Measurements from ENCODE around the gene CACNA1B.

The CACNA1B gene

DNA sequence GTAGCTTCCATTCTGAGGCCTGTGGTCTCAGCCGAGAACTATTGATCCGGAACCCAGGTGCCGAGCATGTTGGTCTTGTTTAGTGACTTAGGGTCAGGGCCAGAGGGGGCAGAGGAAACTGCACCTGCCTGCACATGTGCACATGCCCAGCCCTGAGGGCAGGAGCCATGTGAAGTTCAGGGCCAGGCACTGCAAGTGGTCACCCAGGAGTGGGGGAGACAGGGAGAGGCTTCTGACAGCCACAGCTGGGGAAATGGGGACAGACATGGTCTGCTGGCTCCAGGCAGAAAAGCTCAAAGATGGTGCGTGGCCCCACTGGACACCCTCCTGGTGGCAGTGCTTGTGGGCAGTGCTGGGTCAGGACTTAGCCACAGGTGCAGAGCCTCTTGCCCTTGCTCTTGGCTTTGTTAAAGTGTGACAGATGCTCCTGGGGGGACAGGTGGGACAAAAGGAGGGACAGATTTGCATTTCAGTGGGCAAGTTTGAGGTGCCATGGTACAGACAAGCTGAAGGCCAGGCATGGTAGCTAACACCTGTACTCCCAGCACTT, 134.4 kb downstream of the CACNA1B start:
- Histone ChIP-seq H3K4me2 (ENCODE audit: insufficient read depth, low read length) (no peak overlapping the region), H3K4me3 (ENCODE audit: low read depth in 1 of 2, low read length in 2 of 2) (no peak overlapping the region), H3K9me3 (ENCODE audit: insufficient read depth, low read length, severe bottlenecking) (no peaks in the 10 kb centered on the region), H3K4me1 (ENCODE audit: insufficient read depth, low read length) (no peaks in the 10 kb centered on the region), H2AFZ (ENCODE audit: low read depth, low read length) (no peak overlapping the region), H4K20me1 (ENCODE audit: insufficient read depth, low read length) (peaks cover 9% of the 10 kb centered on the region; the same call in 1 of the 2 replicates), H3K9ac (ENCODE audit: low read depth, low read length) (no peak overlapping the region), H3K27ac (ENCODE audit: low read length) (no peak overlapping the region), H3K36me3 (ENCODE audit: insufficient read depth, low read length) (no peaks in the 10 kb centered on the region), H3K79me2 (ENCODE audit: insufficient read depth, low read length) (no peaks in the 10 kb centered on the region), H3K27me3 (ENCODE audit: insufficient read depth, low read length, poor library complexity) (no peaks in the 10 kb centered on the region)
- no peak for ATAC-seq (ENCODE audit: insufficient read depth, low read depth)
- TF ChIP-seq EZH2 (IDR thresholded peaks at IDR 0.05; ENCODE audit: borderline replicate concordance, low read depth, low read length, severe bottlenecking): no peak
- TF ChIP-seq, protein P1, sequence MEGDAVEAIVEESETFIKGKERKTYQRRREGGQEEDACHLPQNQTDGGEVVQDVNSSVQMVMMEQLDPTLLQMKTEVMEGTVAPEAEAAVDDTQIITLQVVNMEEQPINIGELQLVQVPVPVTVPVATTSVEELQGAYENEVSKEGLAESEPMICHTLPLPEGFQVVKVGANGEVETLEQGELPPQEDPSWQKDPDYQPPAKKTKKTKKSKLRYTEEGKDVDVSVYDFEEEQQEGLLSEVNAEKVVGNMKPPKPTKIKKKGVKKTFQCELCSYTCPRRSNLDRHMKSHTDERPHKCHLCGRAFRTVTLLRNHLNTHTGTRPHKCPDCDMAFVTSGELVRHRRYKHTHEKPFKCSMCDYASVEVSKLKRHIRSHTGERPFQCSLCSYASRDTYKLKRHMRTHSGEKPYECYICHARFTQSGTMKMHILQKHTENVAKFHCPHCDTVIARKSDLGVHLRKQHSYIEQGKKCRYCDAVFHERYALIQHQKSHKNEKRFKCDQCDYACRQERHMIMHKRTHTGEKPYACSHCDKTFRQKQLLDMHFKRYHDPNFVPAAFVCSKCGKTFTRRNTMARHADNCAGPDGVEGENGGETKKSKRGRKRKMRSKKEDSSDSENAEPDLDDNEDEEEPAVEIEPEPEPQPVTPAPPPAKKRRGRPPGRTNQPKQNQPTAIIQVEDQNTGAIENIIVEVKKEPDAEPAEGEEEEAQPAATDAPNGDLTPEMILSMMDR (IDR thresholded peaks at IDR 0.05; ENCODE audit: borderline replicate concordance, extremely low read depth, low read length, poor library complexity, severe bottlenecking): no peak
- DNase-seq: no peak

DNA sequence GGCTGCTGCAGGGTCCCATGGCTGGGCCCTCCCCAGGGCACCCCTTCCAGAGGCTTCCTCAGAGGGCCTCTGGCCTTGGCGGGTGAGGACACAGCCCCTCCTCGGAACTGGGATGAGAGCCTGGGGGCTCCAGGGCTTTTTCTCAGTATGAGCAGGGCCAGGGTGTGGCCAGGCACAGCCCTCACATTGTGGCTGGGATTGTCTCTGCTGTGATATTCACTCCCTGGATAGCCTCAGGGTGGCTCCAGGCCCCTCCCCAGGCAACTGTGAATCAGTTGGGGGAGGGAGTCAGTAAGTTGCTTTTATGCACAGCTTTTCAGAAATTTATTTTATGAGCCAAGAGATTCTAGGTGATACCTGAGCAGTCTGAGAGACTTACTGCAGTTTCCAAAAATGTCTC, 135.7 kb downstream of the CACNA1B start:
- H2AFZ ChIP-seq (ENCODE audit: low read depth, low read length): no peak overlapping the region
- H4K20me1 ChIP-seq (ENCODE audit: insufficient read depth, low read length): peaks cover 9% of the 10 kb centered on the region; the same call in 1 of the 2 replicates
- no peak for DNase-seq
- no peak overlapping the region for H3K4me2 ChIP-seq (ENCODE audit: insufficient read depth, low read length)
- TF ChIP-seq, protein P1 (IDR thresholded peaks at IDR 0.05; ENCODE audit: borderline replicate concordance, extremely low read depth, low read length, poor library complexity, severe bottlenecking): no peak
- TF ChIP-seq EZH2 (IDR thresholded peaks at IDR 0.05; ENCODE audit: borderline replicate concordance, low read depth, low read length, severe bottlenecking): no peak
- H3K4me1 ChIP-seq (ENCODE audit: insufficient read depth, low read length): no peaks in the 10 kb centered on the region
- H3K9ac ChIP-seq (ENCODE audit: low read depth, low read length): no peak overlapping the region
- H3K79me2 ChIP-seq (ENCODE audit: insufficient read depth, low read length): no peaks in the 10 kb centered on the region
- ATAC-seq (ENCODE audit: insufficient read depth, low read depth): no peak
- no peak overlapping the region for H3K27ac ChIP-seq (ENCODE audit: low read length)
- no peaks in the 10 kb centered on the region for H3K36me3 ChIP-seq (ENCODE audit: insufficient read depth, low read length)
- no peaks in the 10 kb centered on the region for H3K9me3 ChIP-seq (ENCODE audit: insufficient read depth, low read length, severe bottlenecking)
- no peaks in the 10 kb centered on the region for H3K27me3 ChIP-seq (ENCODE audit: insufficient read depth, low read length, poor library complexity)
- no peak overlapping the region for H3K4me3 ChIP-seq (ENCODE audit: low read depth in 1 of 2, low read length in 2 of 2)

- Histone ChIP-seq H3K9ac (ENCODE audit: low read depth, low read length) (no peak overlapping the region), H3K4me3 (ENCODE audit: low read depth in 1 of 2, low read length in 2 of 2) (no peak overlapping the region), H3K9me3 (ENCODE audit: insufficient read depth, low read length, severe bottlenecking) (no peaks in the 10 kb centered on the region), H4K20me1 (ENCODE audit: insufficient read depth, low read length) (peaks cover 9% of the 10 kb centered on the region; the same call in 1 of the 2 replicates), H3K4me2 (ENCODE audit: insufficient read depth, low read length) (no peak overlapping the region), H2AFZ (ENCODE audit: low read depth, low read length) (no peak overlapping the region), H3K4me1 (ENCODE audit: insufficient read depth, low read length) (no peaks in the 10 kb centered on the region), H3K79me2 (ENCODE audit: insufficient read depth, low read length) (no peaks in the 10 kb centered on the region), H3K27me3 (ENCODE audit: insufficient read depth, low read length, poor library complexity) (no peaks in the 10 kb centered on the region), H3K36me3 (ENCODE audit: insufficient read depth, low read length) (no peaks in the 10 kb centered on the region), H3K27ac (ENCODE audit: low read length) (no peak overlapping the region)
- DNase-seq (no peak), ATAC-seq (ENCODE audit: insufficient read depth, low read depth) (no peak)
- TF ChIP-seq EZH2 (IDR thresholded peaks at IDR 0.05; ENCODE audit: borderline replicate concordance, low read depth, low read length, severe bottlenecking): no peak
- TF ChIP-seq, protein P1 (IDR thresholded peaks at IDR 0.05; ENCODE audit: borderline replicate concordance, extremely low read depth, low read length, poor library complexity, severe bottlenecking): no peak
These were observed 136.4 kb downstream of the CACNA1B start for GRCh38 chr9:138013836-138014562.
